Umbilical cord (tissue), 2 donors: ENCODE data around the gene BCR. TPM values are rescaled to one million over a fixed set of nuclear protein-coding genes. Genes with fewer than 3 reads are reported as not detected.

Experiments used
- DNase-seq: peaks from one replicate; pipeline ENCODE4 v3.0.0-alpha.2; 2015; ENCODE audit warnings: low spot score
- total RNA-seq: library from RNA; depleted of rRNA; stranded (reverse); fragments of >200 nt; gene quantifications from one replicate; pipeline ENCODE4 v1.2.3, GENCODE V29; 2014; ENCODE audit warnings: low replicate concordance; ENCODE audit not compliant: insufficient read depth

BCR gene
- total RNA-seq, 1 donor from 2014 or later: 27.0 TPM

- DNase-seq: no peak
Observed at GRCh38 chr22:23274146-23274526, 93.8 kb downstream of the BCR start.

- no peak for DNase-seq
Observed at GRCh38 chr22:23274891-23275694, 94.8 kb downstream of the BCR start.

- no peak for DNase-seq
Observed at GRCh38 chr22:23275751-23276150, 95.4 kb downstream of the BCR start.

GRCh38 chr22:23276656-23277582 is 96.6 kb downstream of the BCR start:
- no peak for DNase-seq

- no peak for DNase-seq
Observed at GRCh38 chr22:23277583-23278295, 97.4 kb downstream of the BCR start.

- no peak for DNase-seq
Observed at GRCh38 chr22:23278883-23279675, 98.8 kb downstream of the BCR start.

GRCh38 chr22:23279781-23280180 is 99.5 kb downstream of the BCR start:
- DNase-seq: no peak

- no peak for DNase-seq
Observed at GRCh38 chr22:23280356-23281052, 100.2 kb downstream of the BCR start.

- no peak for DNase-seq
Observed at GRCh38 chr22:23281053-23281405, 100.7 kb downstream of the BCR start.

- peak; percentile 78 for DNase-seq
Observed at GRCh38 chr22:23281406-23282088, 101.2 kb downstream of the BCR start.

- DNase-seq: no peak
Observed at GRCh38 chr22:23282089-23282501, 101.8 kb downstream of the BCR start.

GRCh38 chr22:23282516-23282915 is 102.2 kb downstream of the BCR start:
- DNase-seq: no peak

GRCh38 chr22:23282986-23283385 is 102.7 kb downstream of the BCR start:
- no peak for DNase-seq

- no peak for DNase-seq
Observed at GRCh38 chr22:23283591-23284503, 103.5 kb downstream of the BCR start.

- no peak for DNase-seq
Observed at GRCh38 chr22:23284504-23285033, 104.3 kb downstream of the BCR start.

GRCh38 chr22:23285236-23285635 is 104.9 kb downstream of the BCR start:
- no peak for DNase-seq

- no peak for DNase-seq
Observed at GRCh38 chr22:23285734-23286133, 105.4 kb downstream of the BCR start.

- no peak for DNase-seq
Observed at GRCh38 chr22:23286296-23286695, 106.0 kb downstream of the BCR start.
